ENCODE data around the gene UBE2D1.
A peak's percentile ranks its signal among the peaks of the same experiment; 100 is the strongest.
"Not testable (repeated sequence)": the region's sequence is repeated elsewhere in the genome, so short reads cannot be mapped to it uniquely, and the experiment has no call there.

Gene UBE2D1

DNA sequence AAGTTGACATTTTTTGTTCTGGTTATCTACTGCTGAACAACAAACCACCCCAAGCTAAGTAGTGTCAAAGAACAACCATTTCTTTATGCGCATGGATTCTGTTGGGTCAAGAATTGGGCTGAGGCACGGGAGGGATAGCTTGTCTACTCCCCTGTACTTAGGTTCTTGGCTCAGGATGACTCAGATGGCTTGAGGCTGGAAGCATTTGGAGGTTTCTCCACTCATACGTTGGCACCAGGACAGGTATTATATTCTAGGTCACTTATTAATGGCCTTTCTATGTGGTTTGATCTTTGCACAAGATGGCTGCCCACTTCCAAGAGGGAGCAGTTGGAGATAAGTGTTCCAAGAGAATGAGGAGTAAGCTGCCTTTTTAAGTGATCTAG, 38.6 kb downstream of the UBE2D1 start:
- DNase-seq (ENCODE audit: low read depth in 2 of 3, low spot score in 1 of 3): no peak

GRCh38 chr10:58382489-58382995, 47.7 kb downstream of the UBE2D1 start:
- no peak for DNase-seq (ENCODE audit: low read depth in 2 of 3, low spot score in 1 of 3)

GRCh38 chr10:58384095-58384494, 49.3 kb downstream of the UBE2D1 start:
- DNase-seq (ENCODE audit: low read depth in 2 of 3, low spot score in 1 of 3): no peak

GRCh38 chr10:58384544-58384998, 49.8 kb downstream of the UBE2D1 start:
- no peak for DNase-seq (ENCODE audit: low read depth in 2 of 3, low spot score in 1 of 3)

GRCh38 chr10:58384999-58385783, 50.4 kb downstream of the UBE2D1 start, which contains the start of gene TFAM:
Gene TFAM, plus strand, starts transcription at chr10:58385410. Its CDS starts 138 bp downstream, at chr10:58385548.
- peak; percentile 91 to 98 (median 95) for DNase-seq (ENCODE audit: low read depth in 2 of 3, low spot score in 1 of 3)

DNA sequence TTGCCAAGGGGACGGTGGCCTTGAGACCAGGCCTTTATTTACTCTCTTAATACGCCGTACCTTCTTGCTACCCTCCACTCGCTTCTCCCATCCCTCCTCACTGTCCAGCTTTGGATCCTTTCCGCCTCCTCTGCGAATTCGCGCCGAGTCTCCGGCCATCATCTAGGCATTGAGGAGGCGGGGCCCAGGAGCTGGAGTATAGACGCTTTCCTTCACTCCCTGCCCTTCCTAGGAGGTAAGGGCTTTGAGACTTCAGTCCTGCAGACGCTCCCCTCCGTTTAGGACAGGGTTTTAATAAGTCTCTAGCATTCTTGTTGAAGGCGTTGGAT, 50.9 kb downstream of the UBE2D1 start:
- DNase-seq (ENCODE audit: low read depth in 2 of 3, low spot score in 1 of 3): peak in 1 of 3 donors; percentile 8

DNA sequence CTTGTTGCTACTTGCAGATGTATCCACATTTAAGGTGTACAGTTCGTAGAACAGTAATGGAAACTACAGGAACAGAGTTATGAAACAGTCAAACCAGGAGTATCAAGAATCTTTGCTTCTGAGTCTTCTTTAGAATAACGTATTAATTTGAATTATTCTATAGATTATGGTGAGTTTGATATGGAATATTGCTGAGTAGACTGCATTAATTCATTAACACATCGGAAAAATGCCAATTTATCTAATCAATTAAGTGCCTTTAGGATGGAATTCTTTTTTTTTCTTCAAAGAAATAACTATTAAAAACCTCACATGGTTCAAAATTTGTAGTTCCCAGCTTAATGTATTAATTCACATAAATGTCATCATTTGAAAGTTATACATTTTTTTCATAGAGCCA, 54.2 kb downstream of the UBE2D1 start:
- no peak for DNase-seq (ENCODE audit: low read depth in 2 of 3, low spot score in 1 of 3)

- no peak for DNase-seq (ENCODE audit: low read depth in 2 of 3, low spot score in 1 of 3)
Measured at GRCh38 chr10:58393317-58393716, 58.5 kb downstream of the UBE2D1 start.

- DNase-seq (ENCODE audit: low read depth in 2 of 3, low spot score in 1 of 3): no peak
Measured at GRCh38 chr10:58394471-58394870, 59.7 kb downstream of the UBE2D1 start.

- DNase-seq (ENCODE audit: low read depth in 2 of 3, low spot score in 1 of 3): no peak
Measured at GRCh38 chr10:58396057-58396456, 61.3 kb downstream of the UBE2D1 start.

- DNase-seq (ENCODE audit: low read depth in 2 of 3, low spot score in 1 of 3): no peak
Measured at GRCh38 chr10:58397830-58398229, 63.0 kb downstream of the UBE2D1 start.

- no peak for DNase-seq (ENCODE audit: low read depth in 2 of 3, low spot score in 1 of 3)
Measured at GRCh38 chr10:58399410-58399809, 64.6 kb downstream of the UBE2D1 start.

- no peak for DNase-seq (ENCODE audit: low read depth in 2 of 3, low spot score in 1 of 3)
Measured at GRCh38 chr10:58400609-58401008, 65.8 kb downstream of the UBE2D1 start.

DNA sequence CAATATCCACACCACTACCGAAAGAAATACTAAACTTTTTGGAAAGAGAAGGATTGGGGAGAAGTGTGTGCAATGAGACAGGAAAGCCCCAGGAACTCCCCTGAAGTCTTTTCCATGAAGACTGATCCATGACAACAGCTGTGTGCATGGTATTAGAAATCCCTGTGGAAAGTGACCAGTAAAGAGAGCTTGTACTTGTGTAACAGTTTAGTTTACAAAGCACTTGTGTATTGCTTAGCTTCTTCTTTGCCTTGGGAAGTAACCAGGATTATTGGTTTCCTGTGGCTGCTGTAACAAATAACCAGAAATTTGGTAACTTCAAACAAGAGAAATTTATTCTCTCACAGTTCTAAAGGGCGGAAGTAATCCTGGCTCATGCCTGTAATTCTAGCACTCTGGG, 69.2 kb downstream of the UBE2D1 start:
- no peak for DNase-seq (ENCODE audit: low read depth in 2 of 3, low spot score in 1 of 3)

- DNase-seq (ENCODE audit: low read depth in 2 of 3, low spot score in 1 of 3): no peak
Measured at GRCh38 chr10:58409956-58410610, 75.3 kb downstream of the UBE2D1 start.

DNA sequence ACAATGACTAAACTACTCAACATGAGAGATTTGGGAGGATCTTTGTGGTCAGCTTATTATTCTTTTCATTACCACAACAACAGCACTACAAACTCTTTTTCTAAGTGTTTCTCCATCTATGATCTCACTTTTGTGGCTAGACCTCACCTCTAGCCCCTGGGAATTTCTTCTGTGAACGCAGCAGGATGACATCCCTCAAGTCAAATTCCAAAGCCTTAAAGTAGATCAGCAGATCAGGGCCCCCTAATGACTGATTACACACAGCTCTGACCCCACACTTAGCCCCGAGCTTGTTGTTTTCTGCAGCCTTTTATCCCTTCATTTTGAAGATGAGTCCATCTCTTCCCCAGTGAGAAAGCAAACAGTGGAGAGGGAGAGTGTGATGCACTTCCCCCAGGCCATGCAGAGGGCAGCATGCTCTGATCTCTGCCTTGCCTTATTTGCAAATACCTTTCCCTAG, 77.7 kb downstream of the UBE2D1 start:
- DNase-seq (ENCODE audit: low read depth in 2 of 3, low spot score in 1 of 3): no peak

DNA sequence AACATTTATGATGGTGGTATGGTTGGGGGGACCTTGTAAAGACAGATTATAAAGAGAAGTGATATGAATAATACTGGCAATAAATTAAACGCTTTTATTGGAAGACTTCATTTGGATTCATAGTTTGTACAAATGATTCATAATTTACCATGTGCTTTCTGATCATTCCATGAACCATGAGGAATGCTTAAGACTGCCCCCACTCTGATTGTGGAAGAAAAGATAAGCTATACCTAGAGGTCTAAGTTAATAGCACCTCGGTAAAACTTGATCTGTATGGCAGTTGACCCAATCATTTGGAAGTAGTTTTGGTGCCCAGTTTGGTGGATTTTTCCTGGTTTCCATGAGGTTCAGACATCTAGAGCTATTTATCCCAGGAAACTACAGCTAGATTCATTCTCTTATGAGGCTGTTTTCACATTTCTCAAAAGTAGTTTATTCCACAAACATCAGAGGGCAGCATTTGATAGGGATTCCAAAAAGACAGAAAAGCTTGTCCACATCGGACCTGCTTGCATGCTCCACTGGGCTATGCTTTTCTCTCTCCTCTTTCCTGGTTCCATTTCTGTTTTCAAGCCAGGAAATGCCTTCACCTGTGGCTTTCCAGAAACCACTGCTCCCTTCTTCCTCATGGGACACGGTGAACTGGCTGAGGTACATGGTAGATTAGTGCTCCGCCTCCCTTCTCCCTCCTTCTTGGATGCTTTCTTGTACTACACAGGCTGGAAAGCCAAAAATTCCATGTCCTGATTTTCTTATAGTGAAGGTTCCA, 79.7 kb downstream of the UBE2D1 start:
- no peak for DNase-seq (ENCODE audit: low read depth in 2 of 3, low spot score in 1 of 3)

DNA sequence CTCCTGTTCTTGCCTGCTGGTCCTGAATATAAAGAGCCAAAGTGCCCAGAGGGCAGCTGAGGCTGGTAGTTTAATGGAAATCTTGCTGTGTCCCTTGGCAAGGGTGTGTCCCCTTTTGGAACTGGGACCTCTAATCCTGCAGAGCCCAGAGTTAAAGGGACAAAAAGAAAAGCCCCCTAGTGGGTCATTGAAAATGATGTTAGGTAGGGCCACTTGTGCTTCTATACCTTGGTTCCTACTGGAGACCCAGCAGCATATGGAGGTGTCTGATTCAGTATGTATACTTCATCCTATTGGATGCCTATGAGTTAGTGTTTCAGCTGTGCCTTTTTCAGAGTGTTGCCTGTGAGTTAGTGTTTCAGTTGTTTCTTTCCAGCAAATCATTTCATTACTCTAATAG, 81.0 kb downstream of the UBE2D1 start:
- DNase-seq (ENCODE audit: low read depth in 2 of 3, low spot score in 1 of 3): no peak

- DNase-seq (ENCODE audit: low read depth in 2 of 3, low spot score in 1 of 3): not testable (repeated sequence)
Measured at GRCh38 chr10:58417902-58418301, 83.1 kb downstream of the UBE2D1 start.

All from stimulated activated CD4-positive, alpha-beta T cell treated with anti-CD3 and anti-CD28 coated beads, Interleukin-12 subunit alpha, Interleukin-12 subunit beta, amount 100 ng/mL, for 48 hours (primary cell).